Hepatocyte (in vitro differentiated cells): Measurements from ENCODE around the gene NIPSNAP2.

ENCODE experiments used
- CTCF ChIP-seq: fragments of 200-600 bp; sonication (generic); IDR thresholded peaks from 2 replicates; pipeline ENCODE4 v1.5.1; 2016; ENCODE audit warnings: antibody characterized with exemption, mild to moderate bottlenecking; ENCODE audit not compliant: poor library complexity
- EZH2 ChIP-seq: fragments of 200-600 bp; sonication (generic); IDR thresholded peaks from 2 replicates; pipeline ENCODE4 v1.6.1; 2016; ENCODE audit warnings: antibody characterized with exemption, mild to moderate bottlenecking, borderline replicate concordance
- EZH2phosphoT487 ChIP-seq: fragments of 200-600 bp; sonication (generic); IDR thresholded peaks from one replicate; pipeline ENCODE4 v1.6.1; 2018; ENCODE audit warnings: antibody characterized with exemption, mild to moderate bottlenecking, low read depth, moderate library complexity; ENCODE audit not compliant: unreplicated experiment, severe bottlenecking

GRCh38 chr7:55965805-55966421 is 1.5 kb downstream of the NIPSNAP2 start:
- no peak for TF ChIP-seq EZH2
- no peak for TF ChIP-seq CTCF
- TF ChIP-seq EZH2phosphoT487, result no peak
